B cell (primary cell): ENCODE measurements around the gene AP1AR. TPM values are rescaled to one million over a fixed set of nuclear protein-coding genes. Genes with fewer than 3 reads are reported as not detected.

Experiments
- ATAC-seq: fragments of 200-7000 bp; cut with Tn5 transposase; one replicate; pipeline ENCODE4 v1.10.0; 2021; ENCODE audit warnings: low read depth, mild to moderate bottlenecking, moderate number of reproducible peaks, moderate library complexity
- CTCF ChIA-PET: fragments of 350-600 bp; sonication (Branson Sonifier 250); formaldehyde crosslinking; loops from one replicate; lab custom pipeline; 2021; ENCODE audit warnings: antibody characterized with exemption, inconsistent platforms; lab: Charles Lee
- POLR2A ChIA-PET: fragments of 350-600 bp; sonication (Branson Sonifier 250); formaldehyde crosslinking; loops from one replicate; lab custom pipeline; 2021; ENCODE audit warnings: antibody characterized with exemption; lab: Charles Lee
- DNase-seq: peaks from one replicate; pipeline ENCODE4 v3.0.0; 2013
- H2AFZ ChIP-seq: 2 replicates; pipeline ENCODE4 v1.6.1; 2012; ENCODE audit warnings: mild to moderate bottlenecking, low read depth, low read length; ENCODE audit not compliant: insufficient read depth, poor library complexity, severe bottlenecking
- H3K27ac ChIP-seq, 2 donors: 1 replicate in 1 of 2; 2 replicates in 1 of 2; pipeline ENCODE4 v1.5.1; 2012 to 2013; ENCODE audit warnings: low read length in 2 of 2, mild to moderate bottlenecking in 2 of 2, moderate library complexity in 1 of 2
- H3K27me3 ChIP-seq, 4 experiments: fragments of 200-600 bp in 1 of 4; sonication (generic) in 1 of 4; replicated peaks in 1 of 4; 1 replicate in 2 of 4; 2 replicates in 2 of 4; pipeline versions ENCODE4 v1.6.1 to v1.7.0; 2013 to 2016; ENCODE audit warnings: low read length in 3 of 4, mild to moderate bottlenecking in 2 of 4, mixed read lengths in 1 of 4, moderate library complexity in 1 of 4; ENCODE audit not compliant: insufficient read depth in 4 of 4, control insufficient read depth in 3 of 4; ENCODE audit errors: control extremely low read depth in 1 of 4
- H3K36me3 ChIP-seq, 2 experiments: replicated peaks in 1 of 2; 1 replicate in 1 of 2; 2 replicates in 1 of 2; pipeline versions ENCODE4 v1.6.1 to v1.7.1; 2013; ENCODE audit warnings: low read length in 1 of 2; ENCODE audit not compliant: insufficient read depth in 2 of 2, control insufficient read depth in 1 of 2; ENCODE audit errors: control extremely low read depth in 1 of 2, extremely low read depth in 1 of 2
- H3K4me1 ChIP-seq, 2 donors: fragments of 200-600 bp in 1 of 2; sonication (generic) in 1 of 2; 1 replicate in 1 of 2; 2 replicates in 1 of 2; pipeline versions ENCODE4 v1.5.1 to v1.6.1; 2013 to 2017; ENCODE audit warnings: low read length in 2 of 2; ENCODE audit not compliant: control insufficient read depth in 2 of 2, insufficient read depth in 2 of 2
- H3K4me2 ChIP-seq: replicated peaks from 2 replicates; pipeline ENCODE3; 2012; ENCODE audit warnings: mild to moderate bottlenecking, low read depth, low read length; ENCODE audit not compliant: poor library complexity, severe bottlenecking
- H3K4me3 ChIP-seq, 5 experiments: fragments of 200-600 bp in 1 of 5; sonication (generic) in 1 of 5; 1 replicate in 3 of 5; 2 replicates in 2 of 5; pipeline versions ENCODE4 v1.5.1 to v1.7.0; 2011 to 2016; ENCODE audit warnings: low read length in 4 of 5, mild to moderate bottlenecking in 4 of 5, low read depth in 2 of 5, control low read depth in 1 of 5, moderate library complexity in 1 of 5; ENCODE audit not compliant: insufficient read depth in 1 of 5; ENCODE audit errors: control extremely low read depth in 1 of 5, extremely low read depth in 1 of 5
- H3K79me2 ChIP-seq: fragments of 200-600 bp; sonication (generic); one replicate; pipeline ENCODE4 v1.6.0; 2016; ENCODE audit warnings: low read length; ENCODE audit not compliant: control insufficient read depth, insufficient read depth
- H3K9ac ChIP-seq: fragments of 200-600 bp; sonication (generic); 2 replicates; pipeline ENCODE4 v1.6.1; 2017; ENCODE audit warnings: mild to moderate bottlenecking, low read length, moderate library complexity
- H3K9me3 ChIP-seq, 3 donors: one replicate each; pipeline versions ENCODE4 v1.6.1 to v1.7.1; 2013; ENCODE audit warnings: low read length in 2 of 3; ENCODE audit not compliant: control insufficient read depth in 2 of 3, insufficient read depth in 1 of 3; ENCODE audit errors: control extremely low read depth in 1 of 3
- H4K20me1 ChIP-seq: 2 replicates; pipeline ENCODE4 v1.6.0; 2012; ENCODE audit warnings: mild to moderate bottlenecking, low read length; ENCODE audit not compliant: insufficient read depth, control insufficient read depth, poor library complexity, severe bottlenecking
- H3K27ac Mint-ChIP-seq: one replicate; pipeline ENCODE4 v1.8.0; 2021; ENCODE audit warnings: mixed read lengths
- H3K27me3 Mint-ChIP-seq: one replicate; pipeline ENCODE4 v1.8.0; 2021; ENCODE audit warnings: mixed read lengths
- H3K4me1 Mint-ChIP-seq: one replicate; pipeline ENCODE4 v1.8.0; 2021; ENCODE audit warnings: mixed read lengths
- H3K4me3 Mint-ChIP-seq: one replicate; pipeline ENCODE4 v1.8.0; 2021; ENCODE audit warnings: mixed read lengths
- H3K9me3 Mint-ChIP-seq: one replicate; pipeline ENCODE4 v1.8.0; 2022; ENCODE audit warnings: mixed read lengths; ENCODE audit not compliant: insufficient read depth
- CTCF ChIP-seq: fragments of 200-600 bp; IDR thresholded peaks from one replicate; pipeline ENCODE4 v1.8.0; 2022; ENCODE audit warnings: antibody characterized with exemption, mild to moderate bottlenecking
- EZH2 ChIP-seq: IDR thresholded peaks from 2 replicates; pipeline ENCODE4 v1.6.1; 2012; ENCODE audit warnings: borderline replicate concordance, low read depth, mild to moderate bottlenecking, moderate library complexity, low read length; ENCODE audit not compliant: insufficient read depth, poor library complexity, severe bottlenecking
- WGBS: methylation state at CpG from one replicate; pipeline ENCODE4 v1.1.5; 2013; ENCODE audit warnings: missing lambda C conversion rate; ENCODE audit not compliant: insufficient coverage; 5-methylcytosine and 5-hydroxymethylcytosine counted together
- intact Hi-C: fragments of 100-400 bp; cut with micrococcal nuclease; formaldehyde crosslinking; loops from one replicate; pipeline ENCODE4 v1.10.0; 2022
- polyA minus RNA-seq: library from RNA; depleted of rRNA, polyadenylated mRNA; stranded (reverse); fragments of >200 nt; gene quantifications from 2 replicates; pipeline ENCODE4 v1.2.3, GENCODE V29; 2012
- polyA plus RNA-seq: library from polyadenylated mRNA; depleted of rRNA; stranded (reverse); fragments of >200 nt; gene quantifications from 2 replicates; pipeline ENCODE4 v1.2.3, GENCODE V29; 2012
- total RNA-seq, 2 donors: library from RNA; stranded (reverse); fragments of 120-200 nt in 1 of 2; gene quantifications; 1 replicate in 1 of 2; 2 replicates in 1 of 2; pipeline versions ENCODE4 v1.2.3 to v1.2.4, GENCODE V29; 2013 to 2022

AP1AR gene, protein sequence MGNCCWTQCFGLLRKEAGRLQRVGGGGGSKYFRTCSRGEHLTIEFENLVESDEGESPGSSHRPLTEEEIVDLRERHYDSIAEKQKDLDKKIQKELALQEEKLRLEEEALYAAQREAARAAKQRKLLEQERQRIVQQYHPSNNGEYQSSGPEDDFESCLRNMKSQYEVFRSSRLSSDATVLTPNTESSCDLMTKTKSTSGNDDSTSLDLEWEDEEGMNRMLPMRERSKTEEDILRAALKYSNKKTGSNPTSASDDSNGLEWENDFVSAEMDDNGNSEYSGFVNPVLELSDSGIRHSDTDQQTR
- 20.3 and 24.0 TPM in 2 replicates for total RNA-seq
- 22.7 TPM for total RNA-seq (2013)
- polyA plus RNA-seq, result 3.4 and 9.6 TPM in 2 replicates
- 15.7 and 22.5 TPM in 2 replicates for polyA minus RNA-seq

GRCh38 chr4:112231779-112232713, at the start of gene AP1AR:
Gene AP1AR, plus strand, starts transcription at chr4:112231787. Its CDS starts 305 bp downstream, at chr4:112232092.
- ChIA-PET POLR2A (interaction anchor here (0.8 to 1.7 kb wide), 5 partner anchors 14 to 58 kb away, joined by 3 to 8 read pairs (median 3); partner anchors contain the start of gene TIFA), CTCF (interaction anchor here (0.8 to 7.4 kb wide), 13 partner anchors 16 to 292 kb away, joined by 3 to 105 read pairs (median 4); partner anchors contain the start of genes FAM241A and TIFA)
- Histone ChIP-seq H3K79me2 (peaks cover 31% of the 10 kb centered on the region), H3K9me3 (peaks cover 0 to 3% (median 0%) of the 10 kb centered on the region in 3 donors), H4K20me1 (no peaks in the 10 kb centered on the region), H3K4me1 (peaks cover 13 to 19% of the 10 kb centered on the region in 2 donors), H3K27ac (peak within 1 kb of the TSS; percentile 94 to 98), H3K36me3 (no peaks in the 10 kb centered on the region), H3K4me2 (peak within 1 kb of the TSS; percentile 74), H3K4me3 (peak within 1 kb of the TSS; percentile 78 to 98 (median 94)), H3K9ac (peak within 1 kb of the TSS; percentile 85), H3K27me3 (no peaks in the 10 kb centered on the region), H2AFZ (peak within 1 kb of the TSS; percentile 89)
- H3K4me1 Mint-ChIP-seq, result peaks cover 25% of the 10 kb centered on the region
- DNase-seq (peak; percentile 95), ATAC-seq (peak; percentile 73)
- H3K27me3 Mint-ChIP-seq, result peaks cover 1% of the 10 kb centered on the region
- intact Hi-C loops, result loop anchor here (1.0 to 2.0 kb wide), 5 partner anchors 53 to 287 kb away; partner anchors contain the start of genes FAM241A and TIFA
- H3K9me3 Mint-ChIP-seq, result no peaks in the 10 kb centered on the region
- peak within 1 kb of the TSS; percentile 99 for H3K4me3 Mint-ChIP-seq
- peak within 1 kb of the TSS; percentile 99 for H3K27ac Mint-ChIP-seq
- under 1% methylated on average over 68 of the region's 70 CpGs for WGBS
- TF ChIP-seq EZH2 (no peak), CTCF (peak; percentile 54)
